SU-DHL-6 (cell line): ENCODE results near the gene AKAP11.

Source experiments
- H2AFZ ChIP-seq: fragments of 200-600 bp; sonication (generic); 2 replicates; pipeline ENCODE4 v1.6.1; 2014; ENCODE audit warnings: low read depth, mild to moderate bottlenecking, moderate library complexity, mixed read lengths, antibody characterized with exemption, low read length; ENCODE audit not compliant: severe bottlenecking
- H3F3A ChIP-seq: fragments of 200-600 bp; shearing (Covaris generic); 2 replicates; pipeline ENCODE4 v1.6.0; 2016; ENCODE audit warnings: antibody characterized with exemption, mild to moderate bottlenecking; ENCODE audit not compliant: insufficient read depth
- H3K27ac ChIP-seq: fragments of 200-600 bp; sonication (generic); 2 replicates; pipeline ENCODE4 v1.5.1; 2016; ENCODE audit warnings: low read depth, mild to moderate bottlenecking, low read length, moderate library complexity, mixed read lengths
- H3K27me3 ChIP-seq: fragments of 200-600 bp; sonication (generic), shearing (Covaris generic); 2 replicates; pipeline ENCODE4 v1.6.0; 2014; ENCODE audit warnings: mild to moderate bottlenecking, low read length
- H3K36me3 ChIP-seq: fragments of 200-600 bp; sonication (generic); 2 replicates; pipeline ENCODE4 v1.6.1; 2014; ENCODE audit warnings: mild to moderate bottlenecking, low read length, mixed read lengths
- H3K4me2 ChIP-seq: fragments of 300-600, 200-600 bp; shearing (Covaris generic), sonication (generic); 2 replicates; pipeline ENCODE4 v1.6.0; 2014; ENCODE audit warnings: low read length, low read depth, mild to moderate bottlenecking; ENCODE audit not compliant: poor library complexity, severe bottlenecking
- H3K4me3 ChIP-seq: fragments of 200-600 bp; sonication (generic); 2 replicates; pipeline ENCODE4 v1.5.1; 2014; ENCODE audit warnings: antibody characterized with exemption, low read length, mild to moderate bottlenecking, mixed read lengths; ENCODE audit not compliant: insufficient read depth, poor library complexity, severe bottlenecking
- H3K79me2 ChIP-seq: fragments of 200-600 bp; sonication (generic); 2 replicates; pipeline ENCODE4 v1.6.1; 2014; ENCODE audit warnings: mild to moderate bottlenecking, low read length, moderate library complexity; ENCODE audit not compliant: insufficient read depth
- H3K9ac ChIP-seq: fragments of 200-600 bp; sonication (generic); 2 replicates; pipeline ENCODE4 v1.7.0; 2014; ENCODE audit warnings: mild to moderate bottlenecking, low read length
- H3K9me2 ChIP-seq: fragments of 200-600 bp; sonication (generic); replicated peaks from 2 replicates; pipeline ENCODE4 v1.6.1; 2014; ENCODE audit warnings: low read length; ENCODE audit not compliant: insufficient read depth
- H3K9me3 ChIP-seq: fragments of 200-600 bp; sonication (generic); 2 replicates; pipeline ENCODE4 v1.6.1; 2014; ENCODE audit warnings: low read length, mixed read lengths; ENCODE audit not compliant: insufficient read depth
- H4K20me1 ChIP-seq: fragments of 200-600 bp; sonication (generic); 2 replicates; pipeline ENCODE4 v1.6.1; 2014; ENCODE audit warnings: low read depth, mild to moderate bottlenecking, antibody characterized with exemption, low read length, moderate library complexity, mixed read lengths
- EZH2phosphoT487 ChIP-seq: fragments of 200-600 bp; sonication (generic), shearing (Covaris generic); conservative IDR thresholded peaks from 2 replicates; pipeline ENCODE4 v1.6.1; 2018; ENCODE audit warnings: mild to moderate bottlenecking, antibody characterized with exemption, low read length, moderate library complexity, mixed read lengths
- TF ChIP-seq, protein P1 (sequence below): fragments of 200-600 bp; sonication (generic); IDR thresholded peaks from one replicate; pipeline ENCODE4 v1.5.1; 2017; ENCODE audit warnings: antibody characterized with exemption, mild to moderate bottlenecking, low read length, moderate library complexity; ENCODE audit not compliant: insufficient read depth, poor library complexity, severe bottlenecking

AKAP11 gene

DNA sequence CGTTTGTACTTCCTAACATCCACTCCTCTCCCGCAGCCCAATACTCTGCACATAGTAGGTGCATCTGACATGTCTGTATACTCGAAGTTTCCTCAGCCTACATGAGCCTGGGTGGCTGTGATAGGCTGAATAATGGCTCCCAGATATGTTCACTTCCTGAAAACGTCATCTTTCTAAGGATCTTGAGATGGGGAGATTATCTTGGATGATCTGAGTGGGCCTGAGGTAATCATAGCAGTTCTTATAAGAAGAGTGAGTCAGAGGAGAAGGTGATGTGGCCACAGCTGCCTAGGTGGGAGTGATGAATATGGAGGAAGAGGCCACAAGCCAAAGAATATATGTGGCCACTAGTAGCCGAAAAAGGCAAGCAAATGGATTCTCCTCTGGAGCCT, 84.2 kb downstream of the AKAP11 start:
- no peak overlapping the region for H3K27ac ChIP-seq
- H4K20me1 ChIP-seq, result no peaks in the 10 kb centered on the region
- H3F3A ChIP-seq, result no peaks in the 10 kb centered on the region
- H3K36me3 ChIP-seq, result no peaks in the 10 kb centered on the region
- no peaks in the 10 kb centered on the region for H3K27me3 ChIP-seq
- H3K4me3 ChIP-seq, result no peak overlapping the region
- TF ChIP-seq, protein P1, sequence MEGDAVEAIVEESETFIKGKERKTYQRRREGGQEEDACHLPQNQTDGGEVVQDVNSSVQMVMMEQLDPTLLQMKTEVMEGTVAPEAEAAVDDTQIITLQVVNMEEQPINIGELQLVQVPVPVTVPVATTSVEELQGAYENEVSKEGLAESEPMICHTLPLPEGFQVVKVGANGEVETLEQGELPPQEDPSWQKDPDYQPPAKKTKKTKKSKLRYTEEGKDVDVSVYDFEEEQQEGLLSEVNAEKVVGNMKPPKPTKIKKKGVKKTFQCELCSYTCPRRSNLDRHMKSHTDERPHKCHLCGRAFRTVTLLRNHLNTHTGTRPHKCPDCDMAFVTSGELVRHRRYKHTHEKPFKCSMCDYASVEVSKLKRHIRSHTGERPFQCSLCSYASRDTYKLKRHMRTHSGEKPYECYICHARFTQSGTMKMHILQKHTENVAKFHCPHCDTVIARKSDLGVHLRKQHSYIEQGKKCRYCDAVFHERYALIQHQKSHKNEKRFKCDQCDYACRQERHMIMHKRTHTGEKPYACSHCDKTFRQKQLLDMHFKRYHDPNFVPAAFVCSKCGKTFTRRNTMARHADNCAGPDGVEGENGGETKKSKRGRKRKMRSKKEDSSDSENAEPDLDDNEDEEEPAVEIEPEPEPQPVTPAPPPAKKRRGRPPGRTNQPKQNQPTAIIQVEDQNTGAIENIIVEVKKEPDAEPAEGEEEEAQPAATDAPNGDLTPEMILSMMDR, result no peak
- no peak for TF ChIP-seq EZH2phosphoT487
- H3K9ac ChIP-seq, result no peak overlapping the region
- H2AFZ ChIP-seq, result no peak overlapping the region
- no peak overlapping the region for H3K4me2 ChIP-seq
- H3K9me3 ChIP-seq, result no peaks in the 10 kb centered on the region
- H3K79me2 ChIP-seq, result no peaks in the 10 kb centered on the region
- H3K9me2 ChIP-seq, result no peaks in the 10 kb centered on the region

- no peak overlapping the region for H3K27ac ChIP-seq
- no peaks in the 10 kb centered on the region for H3K79me2 ChIP-seq
- H3K9ac ChIP-seq, result no peak overlapping the region
- H2AFZ ChIP-seq, result no peak overlapping the region
- no peak overlapping the region for H3K4me3 ChIP-seq
- no peaks in the 10 kb centered on the region for H3K9me2 ChIP-seq
- no peaks in the 10 kb centered on the region for H3K27me3 ChIP-seq
- no peaks in the 10 kb centered on the region for H4K20me1 ChIP-seq
- no peak for TF ChIP-seq EZH2phosphoT487
- TF ChIP-seq, protein P1, result no peak
- no peaks in the 10 kb centered on the region for H3F3A ChIP-seq
- no peaks in the 10 kb centered on the region for H3K36me3 ChIP-seq
- no peaks in the 10 kb centered on the region for H3K9me3 ChIP-seq
- no peak overlapping the region for H3K4me2 ChIP-seq
Observed at GRCh38 chr13:42360046-42360574, 88.2 kb downstream of the AKAP11 start.

DNA sequence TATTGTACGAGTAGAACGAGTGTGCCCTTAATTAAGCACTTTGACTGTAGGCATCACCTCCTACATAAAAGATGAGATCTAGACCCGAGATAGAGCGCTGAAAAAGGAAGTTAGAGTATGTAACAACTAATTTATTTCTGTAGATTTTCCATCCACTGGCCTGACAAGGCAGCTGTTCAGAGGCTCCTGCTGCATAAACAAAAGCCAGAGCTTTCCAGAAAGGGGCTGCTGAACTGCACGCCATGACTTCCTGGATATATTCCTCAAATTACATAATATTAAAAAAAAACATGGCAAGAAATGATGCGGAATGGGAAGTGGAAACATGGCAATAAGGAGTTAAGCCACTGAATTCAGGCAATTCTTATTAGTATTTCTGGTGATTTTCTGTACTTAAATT, 89.7 kb downstream of the AKAP11 start:
- H3K27me3 ChIP-seq, result no peaks in the 10 kb centered on the region
- H3K9me3 ChIP-seq, result no peaks in the 10 kb centered on the region
- no peaks in the 10 kb centered on the region for H4K20me1 ChIP-seq
- H3F3A ChIP-seq, result no peaks in the 10 kb centered on the region
- no peaks in the 10 kb centered on the region for H3K36me3 ChIP-seq
- H2AFZ ChIP-seq, result no peak overlapping the region
- no peak overlapping the region for H3K9ac ChIP-seq
- H3K4me2 ChIP-seq, result no peak overlapping the region
- no peaks in the 10 kb centered on the region for H3K9me2 ChIP-seq
- no peak overlapping the region for H3K27ac ChIP-seq
- no peak overlapping the region for H3K4me3 ChIP-seq
- H3K79me2 ChIP-seq, result no peaks in the 10 kb centered on the region
- no peak for TF ChIP-seq EZH2phosphoT487
- TF ChIP-seq, protein P1, result no peak
